MM.1S (cell line): ENCODE results near the gene SNX27.

Source experiments
- CTCF ChIP-seq: fragments of 300-600 bp; sonication (generic); IDR thresholded peaks from 2 replicates; pipeline ENCODE4 v1.5.1; 2016; ENCODE audit warnings: antibody characterized with exemption, low read length, mixed read lengths
- EZH2 ChIP-seq: fragments of 300-600 bp; sonication (generic); optimal IDR thresholded peaks from 2 replicates; pipeline ENCODE3; 2017; ENCODE audit warnings: low read depth, mild to moderate bottlenecking, antibody characterized with exemption, low read length, mixed read lengths
- EZH2phosphoT487 ChIP-seq: fragments of 300-600 bp; sonication (generic); IDR thresholded peaks from 2 replicates; pipeline ENCODE4 v1.6.1; 2018; ENCODE audit warnings: antibody characterized with exemption, low read length

- TF ChIP-seq CTCF (no peak), EZH2 (no peak), EZH2phosphoT487 (no peak)
Measured at GRCh38 chr1:151741516-151741915, 129.7 kb downstream of the SNX27 start.
